ENCODE data around the gene TMEM247. TPM values are rescaled to one million over a fixed set of nuclear protein-coding genes. Genes with fewer than 3 reads are reported as not detected.

The TMEM247 gene
- total RNA-seq, 1 experiment from 2014 or later: not detected

- intact Hi-C loops (cut with micrococcal nuclease): no loop called here
- POLR2A ChIA-PET (ENCODE audit: unreplicated experiment): no interaction called here
These were observed 11.3 kb downstream of the TMEM247 start for GRCh38 chr2:46490521-46491141.

GRCh38 chr2:46492301-46492700, 12.9 kb downstream of the TMEM247 start:
- Histone ChIP-seq H3K9me3 (ENCODE audit: low read length) (no peaks in the 10 kb centered on the region), H3F3A (ENCODE audit: low read length, unreplicated experiment) (no peaks in the 10 kb centered on the region), H3K27ac (ENCODE audit: low read length) (no peak overlapping the region), H4K20me1 (ENCODE audit: low read length) (no peaks in the 10 kb centered on the region), H3K4me2 (ENCODE audit: low read length) (no peak overlapping the region), H3K9me2 (replicated peaks; ENCODE audit: low read length) (no peaks in the 10 kb centered on the region), H3K79me2 (ENCODE audit: low read length) (no peaks in the 10 kb centered on the region), H3K4me1 (ENCODE audit: insufficient read depth, low read length) (peaks cover 11% of the 10 kb centered on the region), H2AFZ (ENCODE audit: low read length) (no peak overlapping the region), H3K36me3 (ENCODE audit: low read depth, low read length) (no peaks in the 10 kb centered on the region), H3K27me3 (ENCODE audit: low read length) (no peaks in the 10 kb centered on the region), H3K9ac (ENCODE audit: low read length) (no peak overlapping the region), H3K4me3 (ENCODE audit: low read length) (no peak overlapping the region)
- intact Hi-C loops (cut with micrococcal nuclease): no loop called here
- ATAC-seq (no peak), DNase-seq (no peak)
- ChIA-PET CTCF (no interaction called here), POLR2A (ENCODE audit: unreplicated experiment) (no interaction called here)
- no peak for TF ChIP-seq EZH2phosphoT487 (IDR thresholded peaks at IDR 0.05; ENCODE audit: borderline replicate concordance, low read length)
- BruUV-seq (replicated peaks): no TSS peak

More at GRCh38 chr2:46490521-46491141, 11.3 kb downstream of the TMEM247 start:
- no peak overlapping the region for H2AFZ ChIP-seq (ENCODE audit: low read length)
- no peak overlapping the region for H3K27ac ChIP-seq (ENCODE audit: low read length)
- TF ChIP-seq CTCF (conservative IDR thresholded peaks at IDR 0.05; ENCODE audit: low read depth, low read length) (no peak), EZH2phosphoT487 (IDR thresholded peaks at IDR 0.05; ENCODE audit: borderline replicate concordance, low read length) (no peak), EZH2 (IDR thresholded peaks at IDR 0.05; ENCODE audit: low read length, unreplicated experiment) (no peak)
- H3K9ac ChIP-seq (ENCODE audit: low read length): no peak overlapping the region
- BruUV-seq (replicated peaks): no TSS peak
- no peaks in the 10 kb centered on the region for H3F3A ChIP-seq (ENCODE audit: low read length, unreplicated experiment)
- H3K79me2 ChIP-seq (ENCODE audit: low read length): no peaks in the 10 kb centered on the region
- H3K4me1 ChIP-seq (ENCODE audit: insufficient read depth, low read length): peaks cover 11% of the 10 kb centered on the region
- CTCF ChIA-PET: no interaction called here
- H4K20me1 ChIP-seq (ENCODE audit: low read length): no peaks in the 10 kb centered on the region
- no peaks in the 10 kb centered on the region for H3K27me3 ChIP-seq (ENCODE audit: low read length)
- ATAC-seq (no peak), DNase-seq (no peak)
- no peak overlapping the region for H3K4me3 ChIP-seq (ENCODE audit: low read length)
- H3K9me3 ChIP-seq (ENCODE audit: low read length): no peaks in the 10 kb centered on the region
- no peaks in the 10 kb centered on the region for H3K36me3 ChIP-seq (ENCODE audit: low read depth, low read length)
- H3K9me2 ChIP-seq (replicated peaks; ENCODE audit: low read length): no peaks in the 10 kb centered on the region
- H3K4me2 ChIP-seq (ENCODE audit: low read length): no peak overlapping the region

GRCh38 chr2:46493241-46493970, 14.0 kb downstream of the TMEM247 start:
- BruUV-seq (replicated peaks): TSS peak; percentile 35
- Histone ChIP-seq H3K4me2 (ENCODE audit: low read length) (peak overlapping the region; percentile 68), H3K9ac (ENCODE audit: low read length) (peak overlapping the region; percentile 18; the same call in 1 of the 2 replicates), H3K4me1 (ENCODE audit: insufficient read depth, low read length) (peaks cover 11% of the 10 kb centered on the region), H3K9me2 (replicated peaks; ENCODE audit: low read length) (no peaks in the 10 kb centered on the region), H3K27ac (ENCODE audit: low read length) (peak overlapping the region; percentile 60), H4K20me1 (ENCODE audit: low read length) (no peaks in the 10 kb centered on the region), H3K4me3 (ENCODE audit: low read length) (no peak overlapping the region; the same call in 1 of the 2 replicates), H3F3A (ENCODE audit: low read length, unreplicated experiment) (no peaks in the 10 kb centered on the region), H3K27me3 (ENCODE audit: low read length) (no peaks in the 10 kb centered on the region), H3K79me2 (ENCODE audit: low read length) (no peaks in the 10 kb centered on the region), H2AFZ (ENCODE audit: low read length) (peak overlapping the region; percentile 81), H3K36me3 (ENCODE audit: low read depth, low read length) (no peaks in the 10 kb centered on the region), H3K9me3 (ENCODE audit: low read length) (no peaks in the 10 kb centered on the region)
- ATAC-seq: peak; percentile 91
- intact Hi-C loops (cut with micrococcal nuclease): no loop called here
- DNase-seq: peak; percentile 71
- TF ChIP-seq CTCF (conservative IDR thresholded peaks at IDR 0.05; ENCODE audit: low read depth, low read length) (no peak), EZH2 (IDR thresholded peaks at IDR 0.05; ENCODE audit: low read length, unreplicated experiment) (no peak), EZH2phosphoT487 (IDR thresholded peaks at IDR 0.05; ENCODE audit: borderline replicate concordance, low read length) (no peak)
- POLR2A ChIA-PET (ENCODE audit: unreplicated experiment): no interaction called here
- CTCF ChIA-PET: no interaction called here

Measured in PC-3 (cell line).